ENCODE results near the gene ARHGAP6. TPM values are rescaled to one million over a fixed set of nuclear protein-coding genes. Genes with fewer than 3 reads are reported as not detected.

The ARHGAP6 gene
- total RNA-seq, 4 donors from 2014 or later = 2.1 to 30.5 (median 4.9) TPM

DNA sequence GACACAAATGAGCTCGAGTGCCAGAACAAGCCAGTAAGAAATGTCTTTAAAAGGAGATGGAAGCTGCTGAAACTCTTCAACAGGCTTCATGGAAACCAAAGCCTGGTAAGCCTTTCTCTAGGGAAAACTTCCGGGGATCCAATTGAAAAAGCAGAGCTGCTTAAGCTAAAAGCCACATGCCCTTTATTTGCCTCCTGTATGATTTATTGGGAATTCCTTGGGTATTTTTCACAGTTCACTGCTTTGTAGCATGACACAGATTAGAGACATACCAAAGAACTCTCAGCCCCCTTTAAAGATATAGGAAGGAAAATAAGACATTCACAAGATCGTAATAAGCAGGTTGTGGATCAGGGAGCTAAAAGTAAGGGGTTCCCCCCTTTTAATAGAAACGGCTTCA is 6.5 kb upstream of the ARHGAP6 start:
- no peaks in the 10 kb centered on the region for H3K4me1 ChIP-seq
- H3K27me3 ChIP-seq = no peaks in the 10 kb centered on the region
- no peak overlapping the region for H3K27ac ChIP-seq
- no peak overlapping the region for H3K4me3 ChIP-seq
- H3K36me3 ChIP-seq = no peaks in the 10 kb centered on the region
- no peak for DNase-seq
- no peaks in the 10 kb centered on the region for H3K9me3 ChIP-seq
- no peak for TF ChIP-seq POLR2A (IDR thresholded peaks at IDR 0.05)
- TF ChIP-seq, protein P1, sequence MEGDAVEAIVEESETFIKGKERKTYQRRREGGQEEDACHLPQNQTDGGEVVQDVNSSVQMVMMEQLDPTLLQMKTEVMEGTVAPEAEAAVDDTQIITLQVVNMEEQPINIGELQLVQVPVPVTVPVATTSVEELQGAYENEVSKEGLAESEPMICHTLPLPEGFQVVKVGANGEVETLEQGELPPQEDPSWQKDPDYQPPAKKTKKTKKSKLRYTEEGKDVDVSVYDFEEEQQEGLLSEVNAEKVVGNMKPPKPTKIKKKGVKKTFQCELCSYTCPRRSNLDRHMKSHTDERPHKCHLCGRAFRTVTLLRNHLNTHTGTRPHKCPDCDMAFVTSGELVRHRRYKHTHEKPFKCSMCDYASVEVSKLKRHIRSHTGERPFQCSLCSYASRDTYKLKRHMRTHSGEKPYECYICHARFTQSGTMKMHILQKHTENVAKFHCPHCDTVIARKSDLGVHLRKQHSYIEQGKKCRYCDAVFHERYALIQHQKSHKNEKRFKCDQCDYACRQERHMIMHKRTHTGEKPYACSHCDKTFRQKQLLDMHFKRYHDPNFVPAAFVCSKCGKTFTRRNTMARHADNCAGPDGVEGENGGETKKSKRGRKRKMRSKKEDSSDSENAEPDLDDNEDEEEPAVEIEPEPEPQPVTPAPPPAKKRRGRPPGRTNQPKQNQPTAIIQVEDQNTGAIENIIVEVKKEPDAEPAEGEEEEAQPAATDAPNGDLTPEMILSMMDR (IDR thresholded peaks at IDR 0.05) = no peak

DNA sequence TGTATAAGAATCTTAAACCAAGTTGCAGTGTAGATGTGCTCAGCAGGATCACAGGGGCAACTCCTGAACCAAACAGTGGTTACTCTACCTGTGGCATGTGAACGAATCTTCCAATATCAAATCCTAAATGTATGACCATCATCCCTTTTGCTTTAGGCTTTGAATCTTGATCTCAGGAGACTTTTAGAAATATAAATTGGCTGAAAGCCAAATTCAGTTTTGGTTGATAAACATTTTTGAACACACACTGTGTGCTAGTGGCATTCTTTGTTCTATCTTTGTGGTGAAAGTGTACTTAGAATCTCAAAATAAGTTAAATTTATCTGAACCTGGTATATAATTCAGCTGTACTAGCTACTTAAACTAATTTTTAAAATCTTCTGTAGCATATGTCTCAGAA is 4.6 kb upstream of the ARHGAP6 start:
- H3K4me3 ChIP-seq = no peak overlapping the region
- no peaks in the 10 kb centered on the region for H3K36me3 ChIP-seq
- no peaks in the 10 kb centered on the region for H3K27me3 ChIP-seq
- no peak for DNase-seq
- H3K4me1 ChIP-seq = no peaks in the 10 kb centered on the region
- no peak for TF ChIP-seq POLR2A (IDR thresholded peaks at IDR 0.05)
- TF ChIP-seq, protein P1 (IDR thresholded peaks at IDR 0.05) = no peak
- no peak overlapping the region for H3K27ac ChIP-seq
- no peaks in the 10 kb centered on the region for H3K9me3 ChIP-seq

DNA sequence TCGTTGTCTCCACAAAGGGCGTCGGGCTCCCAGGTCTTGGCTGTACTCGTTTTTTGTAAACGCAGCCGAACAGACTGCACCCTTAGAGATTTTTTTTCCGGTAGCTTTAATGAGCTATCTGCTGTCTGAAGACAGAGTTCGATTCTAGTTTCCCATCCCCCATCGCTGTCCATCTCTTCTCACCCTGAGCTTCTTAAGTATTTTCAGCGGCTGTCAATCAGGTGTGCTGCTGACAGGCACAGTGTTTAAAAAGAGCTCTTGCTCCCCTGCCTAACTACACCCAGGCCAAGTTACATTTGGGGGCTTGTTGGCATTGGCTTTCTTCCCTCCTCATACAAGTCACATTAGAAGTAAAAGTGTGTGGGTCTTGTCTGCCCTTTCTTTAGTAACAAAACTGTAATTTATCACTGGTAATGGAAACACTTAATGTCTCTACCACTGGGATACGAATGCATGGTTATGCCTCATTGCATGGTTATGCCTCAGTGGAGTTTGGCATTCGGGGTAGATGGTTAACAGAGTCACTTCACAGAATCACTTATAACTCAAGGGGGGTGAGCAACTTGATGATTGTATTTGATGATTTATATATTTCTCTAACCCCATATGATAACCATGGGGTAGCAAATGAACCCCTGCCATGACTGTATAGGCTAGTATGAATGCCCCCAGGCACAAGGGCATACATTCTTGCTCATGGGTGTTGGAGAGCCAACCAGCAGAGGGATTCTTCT is 1.4 kb upstream of the ARHGAP6 start:
- peak overlapping the region in 1 of 4 donors; percentile 50 for H3K4me3 ChIP-seq
- no peaks in the 10 kb centered on the region for H3K36me3 ChIP-seq
- no peak for DNase-seq
- H3K27ac ChIP-seq = no peak overlapping the region
- H3K9me3 ChIP-seq = no peaks in the 10 kb centered on the region
- no peaks in the 10 kb centered on the region for H3K4me1 ChIP-seq
- no peaks in the 10 kb centered on the region for H3K27me3 ChIP-seq
- TF ChIP-seq POLR2A (IDR thresholded peaks at IDR 0.05) = no peak
- TF ChIP-seq, protein P1 (IDR thresholded peaks at IDR 0.05) = no peak

DNA sequence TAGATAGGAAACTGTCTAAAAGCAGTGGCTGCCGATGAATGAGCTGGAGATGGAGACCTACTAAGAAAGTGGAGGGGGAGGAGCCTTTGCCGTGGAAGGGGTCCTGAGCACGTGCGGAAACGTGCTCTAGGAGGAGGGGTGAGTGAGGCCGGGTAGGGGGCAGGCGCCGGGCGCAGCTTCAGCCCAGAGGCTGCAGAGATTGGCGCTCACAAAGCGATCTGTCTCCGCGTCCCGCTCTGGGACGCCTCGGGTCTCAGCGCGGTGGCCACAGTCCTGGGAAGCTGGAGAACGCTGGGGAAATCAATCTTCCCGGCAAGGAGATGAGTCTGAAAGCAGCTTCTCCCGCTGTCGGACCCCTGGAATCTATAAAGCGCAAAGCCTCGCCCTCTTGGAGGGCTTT is 444 bp upstream of the ARHGAP6 start:
- TF ChIP-seq, protein P1 (IDR thresholded peaks at IDR 0.05) = no peak
- TF ChIP-seq POLR2A (IDR thresholded peaks at IDR 0.05) = no peak
- no peaks in the 10 kb centered on the region for H3K4me1 ChIP-seq
- peak overlapping the region in 2 of 4 donors; percentile 48 to 70 for H3K27ac ChIP-seq
- H3K9me3 ChIP-seq = no peaks in the 10 kb centered on the region
- H3K36me3 ChIP-seq = no peaks in the 10 kb centered on the region
- no peaks in the 10 kb centered on the region for H3K27me3 ChIP-seq
- no peak for DNase-seq
- H3K4me3 ChIP-seq = peak overlapping the region in 2 of 4 donors; percentile 36 to 50

DNA sequence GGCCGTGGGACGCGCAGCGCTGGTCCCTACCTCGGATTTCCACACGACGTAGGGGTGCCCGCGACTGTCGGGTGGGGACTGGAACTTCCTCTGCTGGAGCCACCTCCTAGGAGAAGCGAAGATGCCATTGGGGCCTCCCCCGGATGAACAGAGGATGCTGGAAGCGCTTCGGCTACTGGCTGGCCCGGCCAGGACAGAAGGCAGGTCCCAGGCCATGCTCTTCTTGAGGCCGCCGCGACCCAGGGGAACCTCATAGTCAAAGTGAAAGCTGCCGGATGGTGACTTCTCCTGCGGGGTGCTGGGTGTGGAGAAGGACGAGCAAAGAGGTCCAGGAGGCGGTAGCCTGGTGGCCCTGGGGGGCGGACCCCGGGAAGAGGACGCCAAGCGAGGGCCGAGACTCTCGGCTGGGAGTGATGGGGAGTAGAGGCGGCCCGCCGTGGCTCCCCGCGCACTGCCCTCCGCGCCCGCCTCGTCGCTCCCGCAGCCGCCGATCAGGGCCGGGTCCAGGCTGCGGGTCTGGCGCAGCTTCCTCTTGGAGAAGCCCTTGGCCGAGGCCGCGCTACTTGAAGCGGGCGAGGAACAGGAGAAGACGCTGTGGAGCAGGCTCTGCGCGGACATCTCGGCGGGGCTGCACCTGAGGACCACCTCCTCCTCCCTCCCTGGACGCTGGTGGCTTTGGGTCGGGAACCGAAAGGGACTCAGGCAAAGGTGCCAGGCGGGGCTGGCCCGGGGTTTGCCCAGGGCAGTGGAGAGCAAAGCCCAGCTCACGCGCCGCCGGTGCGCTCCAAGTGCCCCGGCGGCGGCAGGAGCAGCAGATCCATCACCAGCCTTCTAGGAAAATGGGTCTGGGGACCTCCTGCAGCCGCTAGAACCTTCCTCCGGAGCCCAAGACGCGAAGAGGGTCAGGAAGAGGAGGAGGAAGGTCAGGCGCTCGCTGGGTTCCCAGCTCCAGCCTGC is 1.2 kb downstream of the ARHGAP6 start:
- Histone ChIP-seq H3K27ac (peak overlapping the region in 2 of 4 donors; percentile 51 to 70), H3K4me3 (peak overlapping the region; percentile 15 to 50 (median 27)), H3K9me3 (no peaks in the 10 kb centered on the region), H3K4me1 (no peaks in the 10 kb centered on the region), H3K27me3 (no peaks in the 10 kb centered on the region), H3K36me3 (no peaks in the 10 kb centered on the region)
- no peak for TF ChIP-seq POLR2A (IDR thresholded peaks at IDR 0.05)
- TF ChIP-seq, protein P1 (IDR thresholded peaks at IDR 0.05) = no peak
- DNase-seq = peak in 1 of 3 donors; percentile 43

Measured in Peyer's patch (tissue), 4 donors.